Uterus (tissue), 4 donors: ENCODE results near the gene RALGPS1. TPM values are rescaled to one million over a fixed set of nuclear protein-coding genes. Genes with fewer than 3 reads are reported as not detected.

ENCODE experiments used
- DNase-seq, 2 donors: peaks; one replicate each; pipeline ENCODE4 v3.0.0-alpha.2; 2019 to 2020
- H3K27ac ChIP-seq, 2 donors: fragments of 200-600 bp; sonication (generic); 1 replicate in 1 of 2; 2 replicates in 1 of 2; pipeline ENCODE4 v1.5.1; 2016 to 2018
- H3K27me3 ChIP-seq, 2 donors: fragments of 200-600 bp; sonication (generic); one replicate each; pipeline ENCODE4 v1.5.1; 2018 to 2019; ENCODE audit warnings: control low read depth in 1 of 2
- H3K36me3 ChIP-seq, 2 donors: fragments of 200-600 bp; sonication (generic); one replicate each; pipeline ENCODE4 v1.5.1; 2019; ENCODE audit warnings: control low read depth in 1 of 2
- H3K4me1 ChIP-seq, 2 donors: fragments of 200-600 bp; sonication (generic); one replicate each; pipeline ENCODE4 v1.5.1; 2018 to 2019; ENCODE audit warnings: control low read depth in 1 of 2
- H3K4me3 ChIP-seq, 2 donors: fragments of 200-600 bp; sonication (generic); 1 replicate in 1 of 2; 2 replicates in 1 of 2; pipeline ENCODE4 v1.5.1; 2018 to 2019; ENCODE audit warnings: mild to moderate bottlenecking in 1 of 2
- H3K9me3 ChIP-seq, 2 donors: fragments of 200-600 bp; sonication (generic); one replicate each; pipeline ENCODE4 v1.5.1; 2019; ENCODE audit warnings: control low read depth in 1 of 2
- POLR2A ChIP-seq, 2 donors: fragments of 450-650 bp; IDR thresholded peaks; one replicate each; pipeline ENCODE4 v1.6.1; 2016; ENCODE audit warnings: antibody characterized with exemption in 2 of 2, mild to moderate bottlenecking in 1 of 2, moderate library complexity in 1 of 2
- intact Hi-C: fragments of 100-400 bp; cut with DNase I; formaldehyde crosslinking; loops from one replicate; pipeline ENCODE4 v1.15.1; 2023; ENCODE audit warnings: low total_unique reads
- total RNA-seq, 4 donors: library from RNA; depleted of rRNA in 3 of 4; stranded (reverse); fragments of >200 nt in 3 of 4; gene quantifications; one replicate each; pipeline versions ENCODE4 v1.1.0 to v1.2.4, GENCODE V29; 2014 to 2023
- TF ChIP-seq, protein P1 (sequence below), 4 experiments: fragments of 200-600 bp in 2 of 4; fragments of 450-650 bp in 2 of 4; sonication (generic) in 2 of 4; IDR thresholded peaks; one replicate each; pipeline ENCODE4 v1.5.1; 2016 to 2019; ENCODE audit warnings: antibody characterized with exemption in 4 of 4, mild to moderate bottlenecking in 2 of 4, moderate library complexity in 1 of 4
- donor health status: DM: yes; HTN: yes; CAD: no.

Gene RALGPS1
- total RNA-seq, 4 donors from 2014 or later: 8.5 to 16.7 (median 14.5) TPM

DNA sequence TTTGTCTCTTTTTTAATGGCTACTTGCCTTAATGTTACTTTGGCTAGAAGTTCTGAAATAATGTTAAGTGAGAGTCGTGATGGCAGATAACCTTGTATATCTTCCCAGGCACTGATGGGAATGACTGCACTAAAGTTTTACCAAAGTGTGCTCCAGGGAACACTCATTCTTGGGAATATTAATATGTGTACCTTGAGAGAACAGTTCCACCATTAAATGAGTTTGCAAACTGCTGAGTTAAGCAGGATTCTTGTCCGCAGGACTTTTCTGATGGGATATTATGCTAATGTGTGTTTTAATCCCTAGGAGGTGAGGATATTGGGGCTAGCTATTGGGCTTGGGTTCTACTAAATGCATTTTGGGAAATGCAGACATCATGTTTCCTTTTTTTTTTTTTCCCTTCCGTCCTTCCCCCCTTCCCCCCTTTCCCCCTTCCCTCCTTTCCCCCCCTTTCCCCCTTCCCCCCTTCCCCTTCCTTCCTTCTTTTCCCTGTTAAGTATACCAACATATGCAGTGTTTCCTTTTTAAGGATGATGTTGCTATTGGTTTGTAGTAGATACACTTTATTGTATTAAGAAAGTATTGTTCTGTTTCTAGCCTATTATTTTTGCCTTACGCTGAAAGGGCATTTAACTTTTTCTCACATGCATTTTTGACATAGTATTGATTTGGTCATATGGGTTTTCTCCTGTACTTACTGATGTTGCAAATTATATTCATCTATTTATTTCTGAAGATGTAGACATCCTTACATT lies 38.6 kb upstream of the RALGPS1 start:
- Histone ChIP-seq H3K4me3 (no peak overlapping the region), H3K4me1 (no peaks in the 10 kb centered on the region), H3K27ac (no peak overlapping the region), H3K36me3 (no peaks in the 10 kb centered on the region), H3K27me3 (no peaks in the 10 kb centered on the region), H3K9me3 (no peaks in the 10 kb centered on the region)
- TF ChIP-seq, protein P1, sequence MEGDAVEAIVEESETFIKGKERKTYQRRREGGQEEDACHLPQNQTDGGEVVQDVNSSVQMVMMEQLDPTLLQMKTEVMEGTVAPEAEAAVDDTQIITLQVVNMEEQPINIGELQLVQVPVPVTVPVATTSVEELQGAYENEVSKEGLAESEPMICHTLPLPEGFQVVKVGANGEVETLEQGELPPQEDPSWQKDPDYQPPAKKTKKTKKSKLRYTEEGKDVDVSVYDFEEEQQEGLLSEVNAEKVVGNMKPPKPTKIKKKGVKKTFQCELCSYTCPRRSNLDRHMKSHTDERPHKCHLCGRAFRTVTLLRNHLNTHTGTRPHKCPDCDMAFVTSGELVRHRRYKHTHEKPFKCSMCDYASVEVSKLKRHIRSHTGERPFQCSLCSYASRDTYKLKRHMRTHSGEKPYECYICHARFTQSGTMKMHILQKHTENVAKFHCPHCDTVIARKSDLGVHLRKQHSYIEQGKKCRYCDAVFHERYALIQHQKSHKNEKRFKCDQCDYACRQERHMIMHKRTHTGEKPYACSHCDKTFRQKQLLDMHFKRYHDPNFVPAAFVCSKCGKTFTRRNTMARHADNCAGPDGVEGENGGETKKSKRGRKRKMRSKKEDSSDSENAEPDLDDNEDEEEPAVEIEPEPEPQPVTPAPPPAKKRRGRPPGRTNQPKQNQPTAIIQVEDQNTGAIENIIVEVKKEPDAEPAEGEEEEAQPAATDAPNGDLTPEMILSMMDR (IDR thresholded peaks at IDR 0.05): no peak
- TF ChIP-seq POLR2A (IDR thresholded peaks at IDR 0.05): no peak
- intact Hi-C loops: no loop called here
- no peak for DNase-seq

- no peak for DNase-seq
- no peaks in the 10 kb centered on the region for H3K4me1 ChIP-seq
- intact Hi-C loops: no loop called here
- H3K36me3 ChIP-seq: no peaks in the 10 kb centered on the region
- H3K27me3 ChIP-seq: no peaks in the 10 kb centered on the region
- no peak for TF ChIP-seq POLR2A (IDR thresholded peaks at IDR 0.05)
- TF ChIP-seq, protein P1 (IDR thresholded peaks at IDR 0.05): no peak
- H3K27ac ChIP-seq: no peak overlapping the region
- H3K4me3 ChIP-seq: no peak overlapping the region
- no peaks in the 10 kb centered on the region for H3K9me3 ChIP-seq
Observed at GRCh38 chr9:126876531-126876930, 38.1 kb upstream of the RALGPS1 start.

DNA sequence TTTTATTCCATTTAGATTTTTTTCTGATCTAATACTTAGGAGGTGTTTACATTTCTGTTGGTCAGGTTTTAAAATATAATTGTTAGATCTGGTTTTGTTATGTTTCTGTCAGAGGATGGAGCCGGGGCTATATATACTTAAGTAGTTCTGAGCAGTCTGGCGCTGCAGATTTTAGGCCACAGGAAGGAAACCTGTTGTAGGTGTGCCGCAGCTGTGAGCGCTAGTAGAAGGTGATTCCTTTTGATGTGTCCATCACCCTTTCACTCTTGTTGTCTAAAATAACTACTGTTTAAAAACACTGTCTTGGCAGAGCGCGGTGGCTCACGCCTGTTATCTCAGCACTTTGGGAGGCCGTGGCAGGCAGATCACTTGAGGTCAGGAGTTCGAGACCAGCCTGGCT lies 37.2 kb upstream of the RALGPS1 start:
- intact Hi-C loops: no loop called here
- Histone ChIP-seq H3K27ac (no peak overlapping the region), H3K36me3 (no peaks in the 10 kb centered on the region), H3K4me1 (no peaks in the 10 kb centered on the region), H3K9me3 (no peaks in the 10 kb centered on the region), H3K27me3 (no peaks in the 10 kb centered on the region), H3K4me3 (no peak overlapping the region)
- DNase-seq: no peak
- TF ChIP-seq POLR2A (IDR thresholded peaks at IDR 0.05): no peak
- TF ChIP-seq, protein P1 (IDR thresholded peaks at IDR 0.05): no peak

- Histone ChIP-seq H3K9me3 (no peaks in the 10 kb centered on the region), H3K27ac (no peak overlapping the region), H3K36me3 (no peaks in the 10 kb centered on the region), H3K4me3 (no peak overlapping the region), H3K4me1 (no peaks in the 10 kb centered on the region), H3K27me3 (no peaks in the 10 kb centered on the region)
- DNase-seq: no peak
- intact Hi-C loops: no loop called here
- TF ChIP-seq, protein P1 (IDR thresholded peaks at IDR 0.05): no peak
- no peak for TF ChIP-seq POLR2A (IDR thresholded peaks at IDR 0.05)
Observed at GRCh38 chr9:126879288-126879687, 35.3 kb upstream of the RALGPS1 start.

GRCh38 chr9:126880226-126880946 lies 34.2 kb upstream of the RALGPS1 start:
- no peaks in the 10 kb centered on the region for H3K36me3 ChIP-seq
- H3K4me3 ChIP-seq: no peak overlapping the region
- TF ChIP-seq, protein P1 (IDR thresholded peaks at IDR 0.05): no peak
- no peak for TF ChIP-seq POLR2A (IDR thresholded peaks at IDR 0.05)
- intact Hi-C loops: no loop called here
- H3K27me3 ChIP-seq: no peaks in the 10 kb centered on the region
- no peaks in the 10 kb centered on the region for H3K4me1 ChIP-seq
- no peak for DNase-seq
- no peaks in the 10 kb centered on the region for H3K9me3 ChIP-seq
- no peak overlapping the region for H3K27ac ChIP-seq
